ENCODE data around the gene TSPAN18.

- TF ChIP-seq TEAD4 (IDR thresholded peaks at IDR 0.05; ENCODE audit: borderline replicate concordance, insufficient read depth): no peak
- TF ChIP-seq RFX5 (IDR thresholded peaks at IDR 0.05; ENCODE audit: low read length): no peak
- no peak for TF ChIP-seq GATA2 (CRISPR knock-in tag; IDR thresholded peaks at IDR 0.05)
- TF ChIP-seq EZH2phosphoT487 (IDR thresholded peaks at IDR 0.05; ENCODE audit: borderline replicate concordance, low read depth): no peak
- no peak for TF ChIP-seq GABPA (IDR thresholded peaks at IDR 0.05; ENCODE audit: low read depth)
- TF ChIP-seq, protein P1, sequence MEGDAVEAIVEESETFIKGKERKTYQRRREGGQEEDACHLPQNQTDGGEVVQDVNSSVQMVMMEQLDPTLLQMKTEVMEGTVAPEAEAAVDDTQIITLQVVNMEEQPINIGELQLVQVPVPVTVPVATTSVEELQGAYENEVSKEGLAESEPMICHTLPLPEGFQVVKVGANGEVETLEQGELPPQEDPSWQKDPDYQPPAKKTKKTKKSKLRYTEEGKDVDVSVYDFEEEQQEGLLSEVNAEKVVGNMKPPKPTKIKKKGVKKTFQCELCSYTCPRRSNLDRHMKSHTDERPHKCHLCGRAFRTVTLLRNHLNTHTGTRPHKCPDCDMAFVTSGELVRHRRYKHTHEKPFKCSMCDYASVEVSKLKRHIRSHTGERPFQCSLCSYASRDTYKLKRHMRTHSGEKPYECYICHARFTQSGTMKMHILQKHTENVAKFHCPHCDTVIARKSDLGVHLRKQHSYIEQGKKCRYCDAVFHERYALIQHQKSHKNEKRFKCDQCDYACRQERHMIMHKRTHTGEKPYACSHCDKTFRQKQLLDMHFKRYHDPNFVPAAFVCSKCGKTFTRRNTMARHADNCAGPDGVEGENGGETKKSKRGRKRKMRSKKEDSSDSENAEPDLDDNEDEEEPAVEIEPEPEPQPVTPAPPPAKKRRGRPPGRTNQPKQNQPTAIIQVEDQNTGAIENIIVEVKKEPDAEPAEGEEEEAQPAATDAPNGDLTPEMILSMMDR (IDR thresholded peaks at IDR 0.05): no peak
- no peak for TF ChIP-seq SIN3A (IDR thresholded peaks at IDR 0.05; ENCODE audit: borderline replicate concordance, low read depth, low read length)
- TF ChIP-seq POLR2AphosphoS5 (IDR thresholded peaks at IDR 0.05; ENCODE audit: low read depth, low read length): no peak
- no peak for TF ChIP-seq YY1 (IDR thresholded peaks at IDR 0.05; ENCODE audit: low read depth)
- TF ChIP-seq, protein P2, sequence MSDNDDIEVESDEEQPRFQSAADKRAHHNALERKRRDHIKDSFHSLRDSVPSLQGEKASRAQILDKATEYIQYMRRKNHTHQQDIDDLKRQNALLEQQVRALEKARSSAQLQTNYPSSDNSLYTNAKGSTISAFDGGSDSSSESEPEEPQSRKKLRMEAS (IDR thresholded peaks at IDR 0.05; ENCODE audit: low read depth): no peak
- no peak for TF ChIP-seq JUND (IDR thresholded peaks at IDR 0.05)
- no peak for TF ChIP-seq REST (IDR thresholded peaks at IDR 0.05; ENCODE audit: low read depth, low read length)
- TF ChIP-seq TAF1 (IDR thresholded peaks at IDR 0.05; ENCODE audit: borderline replicate concordance, low read depth, low read length): no peak
- TF ChIP-seq FOXM1 (IDR thresholded peaks at IDR 0.05; ENCODE audit: low read depth): no peak
Measured at GRCh38 chr11:44765026-44765595, 38.3 kb downstream of the TSPAN18 start.
